Neutrophil (primary cell): Measurements from ENCODE around the gene ATG4B.

Experiments
- H3K27ac ChIP-seq: fragments of 200-600 bp; sonication (generic); 2 replicates; pipeline ENCODE4 v1.5.1; 2016; ENCODE audit warnings: mild to moderate bottlenecking, moderate library complexity
- H3K27me3 ChIP-seq: fragments of 200-600 bp; sonication (generic); 2 replicates; pipeline ENCODE4 v1.6.0; 2016; ENCODE audit warnings: mild to moderate bottlenecking
- H3K36me3 ChIP-seq: fragments of 200-600 bp; sonication (generic); 2 replicates; pipeline ENCODE4 v1.5.1; 2017
- H3K4me1 ChIP-seq, 2 experiments: fragments of 200-600 bp in 1 of 2; sonication (generic) in 1 of 2; 1 replicate in 1 of 2; 2 replicates in 1 of 2; pipeline versions ENCODE4 v1.5.1 to v1.6.1; 2013 to 2016; ENCODE audit warnings: low read depth in 1 of 2, low read length in 1 of 2, mild to moderate bottlenecking in 1 of 2, moderate library complexity in 1 of 2; ENCODE audit not compliant: control insufficient read depth in 1 of 2, insufficient read depth in 1 of 2
- H3K4me3 ChIP-seq, 2 experiments: fragments of 200-600 bp in 1 of 2; sonication (generic) in 1 of 2; 1 replicate in 1 of 2; 2 replicates in 1 of 2; pipeline ENCODE4 v1.5.1; 2013 to 2016; ENCODE audit warnings: low read depth in 1 of 2, low read length in 1 of 2, mild to moderate bottlenecking in 1 of 2, moderate library complexity in 1 of 2
- H3K9me3 ChIP-seq: fragments of 200-600 bp; sonication (generic); 2 replicates; pipeline ENCODE4 v1.5.1; 2016
- CTCF ChIP-seq: fragments of 200-600 bp; sonication (generic); IDR thresholded peaks from 2 replicates; pipeline ENCODE4 v1.5.1; 2016; ENCODE audit warnings: antibody characterized with exemption

ATG4B gene

DNA sequence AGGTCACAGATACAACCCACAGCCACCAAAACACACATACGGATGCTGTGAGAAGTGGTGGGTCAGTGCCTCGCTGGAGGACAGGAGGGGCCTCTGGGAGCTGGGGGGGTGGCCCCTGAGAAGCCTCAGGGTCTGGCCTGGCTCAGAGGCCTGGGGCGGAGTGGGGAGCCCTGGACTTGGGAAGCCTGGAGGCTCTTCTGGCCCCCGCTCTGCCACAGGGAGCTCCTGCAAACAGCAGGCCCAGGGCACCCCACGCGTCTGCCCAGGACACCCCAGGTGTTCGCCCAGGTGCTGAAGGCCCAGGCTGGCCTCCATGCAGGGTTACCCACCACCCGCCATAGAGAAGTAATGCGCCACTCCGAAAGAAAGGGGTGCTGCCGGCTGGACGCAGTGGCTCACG is 26.4 kb upstream of the ATG4B start:
- TF ChIP-seq CTCF: no peak
- H3K27me3 ChIP-seq: peaks cover 20% of the 10 kb centered on the region
- peaks cover 5 to 12% of the 10 kb centered on the region in 2 experiments for H3K4me1 ChIP-seq
- H3K4me3 ChIP-seq: no peak overlapping the region
- no peaks in the 10 kb centered on the region for H3K9me3 ChIP-seq
- peaks cover 3% of the 10 kb centered on the region for H3K36me3 ChIP-seq
- H3K27ac ChIP-seq: no peak overlapping the region

- peaks cover 6 to 14% of the 10 kb centered on the region in 2 experiments for H3K4me1 ChIP-seq
- peaks cover 20% of the 10 kb centered on the region for H3K27me3 ChIP-seq
- H3K27ac ChIP-seq: no peak overlapping the region
- no peak overlapping the region for H3K4me3 ChIP-seq
- no peak for TF ChIP-seq CTCF
- H3K36me3 ChIP-seq: no peaks in the 10 kb centered on the region
- no peaks in the 10 kb centered on the region for H3K9me3 ChIP-seq
Measured at GRCh38 chr2:241612156-241613016, 25.1 kb upstream of the ATG4B start.

DNA sequence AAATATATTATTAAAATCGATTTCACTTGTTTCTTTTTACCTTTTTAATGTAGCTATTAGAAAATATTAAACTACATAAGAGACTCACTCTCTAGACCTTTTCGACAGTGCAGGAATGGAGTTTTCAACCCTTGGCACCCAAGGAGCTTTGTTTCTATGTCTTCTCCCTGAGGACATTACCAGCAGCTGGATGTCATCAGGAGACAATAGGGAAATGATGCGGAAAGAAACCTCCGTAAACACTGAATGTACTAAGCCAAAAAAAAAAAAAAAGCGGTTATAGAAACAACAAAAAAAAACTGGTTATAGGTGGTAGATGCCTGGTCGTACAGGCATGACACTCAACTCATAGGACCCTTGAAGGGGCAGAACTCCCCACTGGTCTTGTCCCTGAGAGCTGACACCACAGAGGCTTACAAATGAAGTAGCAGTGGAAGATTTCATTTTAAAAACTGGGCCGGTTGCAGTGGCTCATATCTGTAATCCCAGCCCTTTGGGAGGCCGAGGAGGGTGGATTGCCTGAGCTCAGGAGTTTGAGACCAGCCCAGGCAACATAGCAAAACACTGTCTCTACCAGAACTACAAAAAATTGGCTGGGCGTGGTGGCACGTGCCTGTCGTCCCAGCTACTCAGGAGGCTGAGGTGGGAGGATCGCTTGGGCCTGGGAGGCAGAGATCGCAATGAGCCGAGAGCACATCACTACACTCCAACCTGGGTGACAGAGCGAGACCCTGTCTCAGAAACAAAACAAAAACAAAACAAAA is 24.3 kb upstream of the ATG4B start:
- Histone ChIP-seq H3K4me3 (no peak overlapping the region), H3K27me3 (peaks cover 20% of the 10 kb centered on the region), H3K4me1 (peaks cover 13 to 22% of the 10 kb centered on the region in 2 experiments), H3K36me3 (no peaks in the 10 kb centered on the region), H3K27ac (no peak overlapping the region), H3K9me3 (no peaks in the 10 kb centered on the region)
- no peak for TF ChIP-seq CTCF

DNA sequence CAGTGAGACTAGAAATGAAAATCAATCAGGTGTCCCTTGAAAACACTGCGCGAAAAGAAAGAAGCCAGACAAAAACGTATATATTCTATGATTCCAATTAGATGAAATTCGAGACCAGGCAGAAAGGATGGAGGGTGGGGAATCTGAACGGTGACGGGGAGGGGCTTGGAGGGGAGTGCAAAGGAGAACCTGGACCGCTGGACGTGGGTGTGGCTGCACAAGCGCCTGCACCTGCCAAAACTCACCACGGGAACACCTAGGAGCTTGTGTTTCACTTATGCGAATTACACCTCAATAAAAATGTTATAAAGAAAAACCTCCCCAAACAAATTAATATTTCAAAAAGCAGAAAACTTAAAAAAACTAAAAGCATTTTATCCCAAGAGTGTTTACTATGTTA is 22.5 kb upstream of the ATG4B start:
- Histone ChIP-seq H3K36me3 (no peaks in the 10 kb centered on the region), H3K27me3 (peaks cover 7% of the 10 kb centered on the region), H3K4me3 (no peak overlapping the region), H3K9me3 (no peaks in the 10 kb centered on the region), H3K4me1 (peaks cover 8 to 17% of the 10 kb centered on the region in 2 experiments), H3K27ac (no peak overlapping the region)
- no peak for TF ChIP-seq CTCF

GRCh38 chr2:241615522-241616052 is 21.9 kb upstream of the ATG4B start:
- no peak overlapping the region for H3K27ac ChIP-seq
- peaks cover 8 to 11% of the 10 kb centered on the region in 2 experiments for H3K4me1 ChIP-seq
- H3K27me3 ChIP-seq: peaks cover 1% of the 10 kb centered on the region
- H3K4me3 ChIP-seq: no peak overlapping the region
- no peaks in the 10 kb centered on the region for H3K9me3 ChIP-seq
- TF ChIP-seq CTCF: no peak
- H3K36me3 ChIP-seq: no peaks in the 10 kb centered on the region
